ENCODE data around the gene CREB5. TPM values are rescaled to one million over a fixed set of nuclear protein-coding genes. Genes with fewer than 3 reads are reported as not detected.
A peak's percentile ranks its signal among the peaks of the same experiment; 100 is the strongest.

Gene CREB5
- total RNA-seq, 4 donors from 2014 or later: 0.90 to 10.1 (median 4.9) TPM

GRCh38 chr7:28627896-28628295 is 215.6 kb downstream of the CREB5 start:
- Histone ChIP-seq H3K9me3 (no peaks in the 10 kb centered on the region), H3K27me3 (no peaks in the 10 kb centered on the region), H3K4me1 (peaks cover 51 to 62% of the 10 kb centered on the region in 2 donors), H3K4me3 (no peak overlapping the region), H3K36me3 (no peaks in the 10 kb centered on the region), H3K27ac (peak overlapping the region; percentile 39 to 77 (median 70))
- TF ChIP-seq CTCF (IDR thresholded peaks at IDR 0.05 in 4 of 5, conservative IDR thresholded peaks at IDR 0.05 in 1 of 5): no peak
- TF ChIP-seq POLR2A (IDR thresholded peaks at IDR 0.05): no peak
- ATAC-seq (no peak), DNase-seq (no peak)
- intact Hi-C loops (cut with DNase I; ENCODE audit: low total_unique reads): loop anchor here (5.0 to 10.0 kb wide), 5 partner anchors 106 to 1443 kb away; partner anchors contain the start of gene HOXA11
- in situ Hi-C loops (cut with MboI; ENCODE audit: low sequenced_read_pairs in 4 of 4): loop anchor here (5.0 to 10.0 kb wide), 3 partner anchors 224 to 241 kb away; no protein-coding TSS in a partner anchor

GRCh38 chr7:28629216-28629842 is 217.0 kb downstream of the CREB5 start:
- no peak for TF ChIP-seq POLR2A (IDR thresholded peaks at IDR 0.05)
- no peak for TF ChIP-seq CTCF (IDR thresholded peaks at IDR 0.05 in 4 of 5, conservative IDR thresholded peaks at IDR 0.05 in 1 of 5)
- H3K27me3 ChIP-seq: no peaks in the 10 kb centered on the region
- peak overlapping the region; percentile 70 to 77 (median 72) for H3K27ac ChIP-seq
- no peaks in the 10 kb centered on the region for H3K36me3 ChIP-seq
- no peaks in the 10 kb centered on the region for H3K9me3 ChIP-seq
- DNase-seq: peak in 1 of 2 donors; percentile 33
- H3K4me1 ChIP-seq: peaks cover 37 to 49% of the 10 kb centered on the region in 2 donors
- ATAC-seq: peak; percentile 82 to 83
- in situ Hi-C loops (cut with MboI; ENCODE audit: low sequenced_read_pairs in 4 of 4) (loop anchor here (5.0 to 10.0 kb wide), 3 partner anchors 223 to 242 kb away; no protein-coding TSS in a partner anchor), intact Hi-C loops (cut with DNase I; ENCODE audit: low total_unique reads) (loop anchor here (5.0 to 10.0 kb wide), 5 partner anchors 107 to 1445 kb away; partner anchors contain the start of gene HOXA11)
- H3K4me3 ChIP-seq: no peak overlapping the region

GRCh38 chr7:28630350-28630749 is 218.0 kb downstream of the CREB5 start:
- Histone ChIP-seq H3K4me3 (no peak overlapping the region), H3K9me3 (no peaks in the 10 kb centered on the region), H3K36me3 (no peaks in the 10 kb centered on the region), H3K27ac (no peak overlapping the region), H3K27me3 (no peaks in the 10 kb centered on the region), H3K4me1 (peaks cover 36 to 42% of the 10 kb centered on the region in 2 donors)
- DNase-seq (no peak), ATAC-seq (no peak)
- intact Hi-C loops (cut with DNase I; ENCODE audit: low total_unique reads) (no loop called here), in situ Hi-C loops (cut with MboI; ENCODE audit: low sequenced_read_pairs in 4 of 4) (no loop called here)
- TF ChIP-seq POLR2A (IDR thresholded peaks at IDR 0.05) (no peak), CTCF (IDR thresholded peaks at IDR 0.05 in 4 of 5, conservative IDR thresholded peaks at IDR 0.05 in 1 of 5) (no peak)

- Histone ChIP-seq H3K4me1 (peaks cover 28 to 29% of the 10 kb centered on the region in 2 donors), H3K9me3 (no peaks in the 10 kb centered on the region), H3K4me3 (no peak overlapping the region), H3K27me3 (no peaks in the 10 kb centered on the region), H3K27ac (no peak overlapping the region), H3K36me3 (no peaks in the 10 kb centered on the region)
- no peak for TF ChIP-seq CTCF (IDR thresholded peaks at IDR 0.05 in 4 of 5, conservative IDR thresholded peaks at IDR 0.05 in 1 of 5)
- TF ChIP-seq POLR2A (IDR thresholded peaks at IDR 0.05): no peak
- DNase-seq (no peak), ATAC-seq (no peak)
- intact Hi-C loops (cut with DNase I; ENCODE audit: low total_unique reads) (no loop called here), in situ Hi-C loops (cut with MboI; ENCODE audit: low sequenced_read_pairs in 4 of 4) (no loop called here)
Measured at GRCh38 chr7:28631995-28632394, 219.7 kb downstream of the CREB5 start.

Measured in gastrocnemius medialis (tissue), 4 donors.